ENCODE measurements around the gene SHH. TPM values are rescaled to one million over a fixed set of nuclear protein-coding genes. Genes with fewer than 3 reads are reported as not detected.

SHH gene
- polyA plus RNA-seq, 4 donors: 0.27 to 8.3 (median 1.3) TPM

DNA sequence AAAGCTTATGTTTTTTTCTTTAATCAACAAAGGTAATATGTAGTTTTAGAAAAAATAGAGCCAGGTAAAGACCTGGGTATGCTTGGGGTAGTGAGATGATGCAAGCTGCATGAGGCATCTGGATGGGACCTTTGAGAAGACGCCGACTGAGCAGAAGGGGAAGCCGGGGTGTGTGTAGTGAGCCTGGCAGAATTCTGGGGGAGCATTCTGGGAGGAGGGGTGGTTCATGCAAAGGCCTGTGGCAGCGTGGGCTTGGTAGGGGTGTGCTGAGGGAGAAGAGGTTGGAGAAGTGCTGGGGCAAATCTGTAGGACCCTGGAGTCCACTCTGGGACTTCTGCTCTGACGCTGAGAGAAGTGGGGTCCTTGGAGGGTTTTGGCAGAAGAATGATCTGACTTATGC is 33.9 kb upstream of the SHH start:
- DNase-seq (no peak), FAIRE-seq (no peak)
- H3K36me3 ChIP-seq (ENCODE audit: control insufficient read depth in 3 of 3, insufficient read depth in 2 of 3, low read depth in 1 of 3, low read length in 3 of 3): no peaks in the 10 kb centered on the region
- H3K27ac ChIP-seq (ENCODE audit: low read depth in 1 of 3, low read length in 2 of 3): no peak overlapping the region
- peaks cover 0 to 18% (median 3%) of the 10 kb centered on the region in 3 donors for H3K4me1 ChIP-seq (ENCODE audit: control insufficient read depth in 3 of 3, insufficient read depth in 2 of 3, low read depth in 1 of 3, low read length in 2 of 3)
- 85 to 95% (median 86%) methylated on average over 5 of the region's 5 CpGs for WGBS, 3 donors
- no peaks in the 10 kb centered on the region for H3K27me3 ChIP-seq (ENCODE audit: control insufficient read depth in 3 of 3, insufficient read depth in 3 of 3, low read length in 3 of 3)
- H3K4me3 ChIP-seq (ENCODE audit: low read depth in 1 of 3, low read length in 3 of 3): no peak overlapping the region
- H3K9me3 ChIP-seq (ENCODE audit: control insufficient read depth in 2 of 2, insufficient read depth in 1 of 2, low read depth in 1 of 2, low read length in 1 of 2): no peaks in the 10 kb centered on the region

DNA sequence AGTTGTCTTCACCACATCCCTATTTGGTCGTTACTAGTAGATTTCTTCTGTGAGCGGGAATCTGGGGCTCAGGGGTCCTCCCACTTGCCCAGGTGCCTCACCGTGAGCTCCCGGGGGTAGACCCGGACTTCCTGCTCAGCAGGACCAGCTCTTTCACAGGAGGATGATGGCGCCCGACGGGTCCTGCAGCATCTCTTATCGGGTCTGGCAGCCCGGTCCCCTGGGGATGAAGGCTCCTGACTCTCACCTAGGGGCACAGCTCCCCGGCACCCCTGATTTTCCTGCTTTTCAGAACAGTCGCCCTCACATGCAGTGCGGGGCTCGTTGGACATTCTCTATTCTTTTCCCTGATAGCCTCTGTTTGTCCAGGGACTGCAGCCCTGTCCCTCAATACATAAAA is 33.0 kb upstream of the SHH start:
- 91 to 93% (median 92%) methylated on average over 14 of the region's 14 CpGs for WGBS, 3 donors
- Histone ChIP-seq H3K9me3 (ENCODE audit: control insufficient read depth in 2 of 2, insufficient read depth in 1 of 2, low read depth in 1 of 2, low read length in 1 of 2) (no peaks in the 10 kb centered on the region), H3K4me3 (ENCODE audit: low read depth in 1 of 3, low read length in 3 of 3) (no peak overlapping the region), H3K27ac (ENCODE audit: low read depth in 1 of 3, low read length in 2 of 3) (no peak overlapping the region), H3K36me3 (ENCODE audit: control insufficient read depth in 3 of 3, insufficient read depth in 2 of 3, low read depth in 1 of 3, low read length in 3 of 3) (no peaks in the 10 kb centered on the region), H3K4me1 (ENCODE audit: control insufficient read depth in 3 of 3, insufficient read depth in 2 of 3, low read depth in 1 of 3, low read length in 2 of 3) (peaks cover 0 to 18% (median 3%) of the 10 kb centered on the region in 3 donors), H3K27me3 (ENCODE audit: control insufficient read depth in 3 of 3, insufficient read depth in 3 of 3, low read length in 3 of 3) (no peaks in the 10 kb centered on the region)
- DNase-seq (no peak), FAIRE-seq (no peak)

DNA sequence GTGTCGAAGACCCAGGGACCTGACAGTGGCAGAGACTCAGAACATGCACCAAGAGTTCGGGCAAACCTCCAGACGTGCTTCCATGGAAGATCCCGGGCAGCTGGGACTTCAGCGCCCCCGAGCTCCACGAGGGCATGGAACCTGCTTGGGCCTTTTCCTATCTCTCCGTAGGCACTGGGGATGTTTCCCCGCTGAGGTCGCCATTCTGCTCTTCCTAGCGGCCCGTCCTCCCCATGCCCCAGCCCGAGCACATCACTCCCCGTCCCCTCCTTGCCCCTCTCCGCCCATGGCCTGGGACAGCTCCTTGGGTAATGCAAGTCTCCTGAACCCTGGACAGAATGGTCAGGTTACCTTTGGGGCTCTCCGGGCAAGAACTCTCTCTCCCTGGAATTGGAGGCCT is 32.3 kb upstream of the SHH start:
- Histone ChIP-seq H3K36me3 (ENCODE audit: control insufficient read depth in 3 of 3, insufficient read depth in 2 of 3, low read depth in 1 of 3, low read length in 3 of 3) (no peaks in the 10 kb centered on the region), H3K9me3 (ENCODE audit: control insufficient read depth in 2 of 2, insufficient read depth in 1 of 2, low read depth in 1 of 2, low read length in 1 of 2) (no peaks in the 10 kb centered on the region), H3K4me3 (ENCODE audit: low read depth in 1 of 3, low read length in 3 of 3) (no peak overlapping the region), H3K27ac (ENCODE audit: low read depth in 1 of 3, low read length in 2 of 3) (peak overlapping the region in 2 of 3 donors; percentile 66 to 76), H3K4me1 (ENCODE audit: control insufficient read depth in 3 of 3, insufficient read depth in 2 of 3, low read depth in 1 of 3, low read length in 2 of 3) (peaks cover 0 to 18% (median 3%) of the 10 kb centered on the region in 3 donors), H3K27me3 (ENCODE audit: control insufficient read depth in 3 of 3, insufficient read depth in 3 of 3, low read length in 3 of 3) (no peaks in the 10 kb centered on the region)
- no peak for DNase-seq
- 79 to 85% (median 83%) methylated on average over 16 of the region's 16 CpGs for WGBS, 3 donors
- FAIRE-seq: no peak

DNA sequence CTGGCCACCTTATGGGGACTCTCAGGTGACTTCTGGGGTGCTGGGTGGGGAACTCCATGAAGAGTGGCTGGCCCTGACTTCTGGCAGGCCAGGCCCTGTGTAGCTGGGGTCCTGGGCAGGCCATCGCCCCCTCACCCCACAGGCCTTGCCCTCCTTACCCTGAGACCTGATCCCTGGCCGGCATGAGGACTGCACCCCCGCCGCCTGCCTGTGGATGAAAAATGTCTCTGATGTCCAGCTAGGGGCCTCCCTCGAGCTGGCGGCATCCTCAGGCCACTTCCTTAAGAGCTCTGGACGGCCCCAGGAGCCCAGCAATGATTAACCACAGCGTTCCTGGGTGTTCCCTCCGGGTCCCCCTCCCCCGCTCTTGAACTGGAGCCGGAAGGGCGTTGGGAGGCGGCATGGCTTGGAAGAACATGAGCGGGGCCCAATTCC is 31.8 kb upstream of the SHH start:
- H3K36me3 ChIP-seq (ENCODE audit: control insufficient read depth in 3 of 3, insufficient read depth in 2 of 3, low read depth in 1 of 3, low read length in 3 of 3): no peaks in the 10 kb centered on the region
- FAIRE-seq (no peak), DNase-seq (peak; percentile 97)
- H3K9me3 ChIP-seq (ENCODE audit: control insufficient read depth in 2 of 2, insufficient read depth in 1 of 2, low read depth in 1 of 2, low read length in 1 of 2): no peaks in the 10 kb centered on the region
- WGBS, 3 donors: 17 to 37% (median 33%) methylated on average over 14 of the region's 14 CpGs
- H3K27me3 ChIP-seq (ENCODE audit: control insufficient read depth in 3 of 3, insufficient read depth in 3 of 3, low read length in 3 of 3): no peaks in the 10 kb centered on the region
- peak overlapping the region in 2 of 3 donors; percentile 18 to 76 for H3K27ac ChIP-seq (ENCODE audit: low read depth in 1 of 3, low read length in 2 of 3)
- peaks cover 0 to 15% (median 3%) of the 10 kb centered on the region in 3 donors for H3K4me1 ChIP-seq (ENCODE audit: control insufficient read depth in 3 of 3, insufficient read depth in 2 of 3, low read depth in 1 of 3, low read length in 2 of 3)
- H3K4me3 ChIP-seq (ENCODE audit: low read depth in 1 of 3, low read length in 3 of 3): no peak overlapping the region

DNA sequence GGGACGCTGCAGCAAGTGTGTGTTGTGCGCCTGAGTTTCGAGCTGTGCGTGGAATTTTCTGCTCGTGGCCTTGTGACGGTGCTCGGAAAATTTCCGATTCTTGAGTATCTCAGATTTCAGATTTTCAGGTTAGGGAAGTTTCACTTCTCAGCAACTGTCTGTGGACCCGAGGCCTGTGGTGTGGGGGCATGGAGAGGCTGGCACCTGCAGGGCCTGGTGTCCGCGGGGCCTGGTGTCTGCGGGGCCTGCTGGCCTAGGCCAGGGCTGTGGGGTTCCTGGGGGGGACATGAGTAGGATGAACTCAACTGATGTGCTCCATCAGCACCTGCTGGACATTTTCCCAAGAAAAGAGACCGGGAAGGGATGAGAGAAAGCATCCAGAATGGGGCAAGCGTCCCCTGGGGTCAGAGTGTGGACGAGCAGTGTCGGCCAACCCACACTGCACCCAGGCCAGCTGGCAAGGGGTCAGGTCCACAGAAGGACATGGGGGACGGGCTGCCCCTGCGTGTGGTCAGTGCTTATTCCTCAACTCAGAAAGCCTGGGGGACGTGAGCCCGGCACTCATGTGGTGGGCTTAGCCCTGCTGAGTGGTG is 31.3 kb upstream of the SHH start:
- FAIRE-seq: no peak
- H3K9me3 ChIP-seq (ENCODE audit: control insufficient read depth in 2 of 2, insufficient read depth in 1 of 2, low read depth in 1 of 2, low read length in 1 of 2): no peaks in the 10 kb centered on the region
- H3K36me3 ChIP-seq (ENCODE audit: control insufficient read depth in 3 of 3, insufficient read depth in 2 of 3, low read depth in 1 of 3, low read length in 3 of 3): no peaks in the 10 kb centered on the region
- no peak overlapping the region for H3K4me3 ChIP-seq (ENCODE audit: low read depth in 1 of 3, low read length in 3 of 3)
- DNase-seq: no peak
- H3K27me3 ChIP-seq (ENCODE audit: control insufficient read depth in 3 of 3, insufficient read depth in 3 of 3, low read length in 3 of 3): no peaks in the 10 kb centered on the region
- H3K4me1 ChIP-seq (ENCODE audit: control insufficient read depth in 3 of 3, insufficient read depth in 2 of 3, low read depth in 1 of 3, low read length in 2 of 3): peaks cover 0 to 12% (median 3%) of the 10 kb centered on the region in 3 donors
- WGBS, 3 donors: 88 to 95% (median 89%) methylated on average over 20 of the region's 20 CpGs
- H3K27ac ChIP-seq (ENCODE audit: low read depth in 1 of 3, low read length in 2 of 3): peak overlapping the region in 2 of 3 donors; percentile 18 to 53

DNA sequence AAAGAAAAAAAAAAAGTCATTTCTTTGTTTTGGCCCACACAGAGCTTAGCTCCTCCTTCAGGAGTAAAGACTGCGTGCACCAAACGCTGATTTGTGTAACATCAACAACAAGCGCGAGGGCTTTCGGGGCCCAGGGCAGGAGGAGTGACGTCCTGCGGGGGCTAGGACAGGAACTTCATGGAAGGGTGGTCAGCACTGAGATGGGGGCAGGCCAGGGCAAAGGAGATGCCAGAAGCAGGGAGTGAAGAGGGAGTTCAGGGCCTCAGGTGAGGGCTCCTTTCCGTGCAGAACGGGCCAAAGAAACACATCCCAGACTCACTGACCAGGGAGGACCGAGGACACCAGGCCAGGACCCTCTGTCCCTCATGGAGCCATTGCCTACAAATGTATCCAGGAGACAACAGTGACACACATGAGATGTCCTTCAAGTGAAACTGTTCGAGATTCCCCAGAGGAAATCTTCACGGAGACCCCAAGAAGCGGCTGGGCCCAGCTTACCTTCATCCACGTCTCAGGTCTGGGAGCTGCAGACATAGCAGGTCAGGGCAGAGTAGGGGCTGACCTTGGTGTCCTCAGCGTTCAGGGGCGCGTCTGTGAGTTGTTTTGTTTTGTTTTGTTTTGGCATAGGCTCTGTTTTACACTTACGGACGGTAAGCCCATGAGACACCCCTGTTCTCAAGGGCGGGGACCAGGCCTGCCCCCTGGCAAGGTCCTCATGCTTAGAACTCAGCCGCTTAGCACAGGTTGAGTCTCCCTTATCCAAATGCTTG is 30.4 kb upstream of the SHH start:
- Histone ChIP-seq H3K4me1 (ENCODE audit: control insufficient read depth in 3 of 3, insufficient read depth in 2 of 3, low read depth in 1 of 3, low read length in 2 of 3) (peaks cover 0 to 12% (median 3%) of the 10 kb centered on the region in 3 donors), H3K9me3 (ENCODE audit: control insufficient read depth in 2 of 2, insufficient read depth in 1 of 2, low read depth in 1 of 2, low read length in 1 of 2) (no peaks in the 10 kb centered on the region), H3K27me3 (ENCODE audit: control insufficient read depth in 3 of 3, insufficient read depth in 3 of 3, low read length in 3 of 3) (no peaks in the 10 kb centered on the region), H3K36me3 (ENCODE audit: control insufficient read depth in 3 of 3, insufficient read depth in 2 of 3, low read depth in 1 of 3, low read length in 3 of 3) (no peaks in the 10 kb centered on the region), H3K4me3 (ENCODE audit: low read depth in 1 of 3, low read length in 3 of 3) (no peak overlapping the region), H3K27ac (ENCODE audit: low read depth in 1 of 3, low read length in 2 of 3) (no peak overlapping the region)
- DNase-seq (no peak), FAIRE-seq (no peak)
- WGBS, 3 donors: 81 to 91% (median 87%) methylated on average over 21 of the region's 21 CpGs

DNA sequence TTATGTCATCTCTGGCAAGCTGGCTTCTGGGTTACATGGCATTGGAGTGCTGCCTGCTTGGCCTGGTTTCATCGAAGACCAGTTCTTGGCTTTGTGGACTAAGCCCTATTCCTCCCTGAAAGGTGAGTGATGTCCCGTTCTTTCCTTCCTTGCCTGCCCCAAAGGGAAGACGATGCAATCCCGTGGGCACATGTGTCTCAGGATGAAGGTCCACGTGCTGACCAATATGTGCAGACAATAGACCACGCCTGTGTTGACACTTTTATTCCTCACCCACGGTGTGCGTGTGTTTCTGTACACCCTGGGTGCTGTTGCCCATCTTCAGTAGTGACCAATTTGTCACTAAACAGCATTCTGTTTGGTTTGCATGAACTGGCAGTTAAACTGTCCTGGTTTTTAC is 28.6 kb upstream of the SHH start:
- H3K27me3 ChIP-seq (ENCODE audit: control insufficient read depth in 3 of 3, insufficient read depth in 3 of 3, low read length in 3 of 3): no peaks in the 10 kb centered on the region
- H3K27ac ChIP-seq (ENCODE audit: low read depth in 1 of 3, low read length in 2 of 3): no peak overlapping the region
- DNase-seq: no peak
- H3K9me3 ChIP-seq (ENCODE audit: control insufficient read depth in 2 of 2, insufficient read depth in 1 of 2, low read depth in 1 of 2, low read length in 1 of 2): no peaks in the 10 kb centered on the region
- 52 to 75% (median 71%) methylated on average over 8 of the region's 8 CpGs for WGBS, 3 donors
- FAIRE-seq: no peak
- no peaks in the 10 kb centered on the region for H3K36me3 ChIP-seq (ENCODE audit: control insufficient read depth in 3 of 3, insufficient read depth in 2 of 3, low read depth in 1 of 3, low read length in 3 of 3)
- no peak overlapping the region for H3K4me3 ChIP-seq (ENCODE audit: low read depth in 1 of 3, low read length in 3 of 3)
- H3K4me1 ChIP-seq (ENCODE audit: control insufficient read depth in 3 of 3, insufficient read depth in 2 of 3, low read depth in 1 of 3, low read length in 2 of 3): peaks cover 0 to 12% (median 3%) of the 10 kb centered on the region in 3 donors

DNA sequence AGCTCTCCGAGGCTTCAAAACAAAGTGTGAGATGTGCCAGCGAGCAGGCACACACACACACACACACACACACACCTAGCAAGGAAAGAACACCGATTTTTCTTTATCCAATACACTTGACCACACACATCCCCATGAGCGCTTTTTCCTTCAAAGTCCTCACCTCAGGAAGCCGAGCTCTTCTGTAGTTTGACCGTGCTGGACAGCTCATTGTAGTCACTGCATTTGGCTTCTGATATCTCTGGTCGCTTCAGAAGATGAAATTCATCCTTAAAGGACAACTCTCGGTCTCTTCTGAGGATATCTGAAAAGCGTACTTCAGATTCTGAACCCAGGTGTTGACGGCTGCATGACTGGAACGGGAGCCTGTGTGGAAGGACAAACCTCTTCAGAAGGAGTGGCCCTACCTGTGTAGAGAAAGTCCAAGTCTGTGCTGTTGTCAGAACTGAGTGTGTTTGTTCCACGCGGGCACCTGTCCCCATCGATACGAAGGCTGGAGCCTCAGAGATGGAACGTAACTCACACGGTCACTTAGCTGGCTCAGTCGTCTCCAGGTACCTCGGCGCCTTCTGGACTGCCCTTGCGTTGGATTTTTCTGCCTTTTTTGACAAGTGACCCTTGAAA is 28.1 kb upstream of the SHH start:
- no peak for DNase-seq
- Histone ChIP-seq H3K36me3 (ENCODE audit: control insufficient read depth in 3 of 3, insufficient read depth in 2 of 3, low read depth in 1 of 3, low read length in 3 of 3) (no peaks in the 10 kb centered on the region), H3K27ac (ENCODE audit: low read depth in 1 of 3, low read length in 2 of 3) (no peak overlapping the region), H3K4me3 (ENCODE audit: low read depth in 1 of 3, low read length in 3 of 3) (no peak overlapping the region), H3K9me3 (ENCODE audit: control insufficient read depth in 2 of 2, insufficient read depth in 1 of 2, low read depth in 1 of 2, low read length in 1 of 2) (no peaks in the 10 kb centered on the region), H3K27me3 (ENCODE audit: control insufficient read depth in 3 of 3, insufficient read depth in 3 of 3, low read length in 3 of 3) (no peaks in the 10 kb centered on the region), H3K4me1 (ENCODE audit: control insufficient read depth in 3 of 3, insufficient read depth in 2 of 3, low read depth in 1 of 3, low read length in 2 of 3) (peaks cover 0 to 12% (median 3%) of the 10 kb centered on the region in 3 donors)
- FAIRE-seq: no peak
- WGBS, 3 donors: 81 to 87% (median 87%) methylated on average over 21 of the region's 21 CpGs
